Activated CD8-positive, alpha-beta memory T cell treated with anti-CD3 and anti-CD28 coated beads for 48 hours (primary cell): ENCODE data around the gene MYH7.
"Not testable (repeated sequence)": the region's sequence is repeated elsewhere in the genome, so short reads cannot be mapped to it uniquely, and the experiment has no call there.

Experiments used
- DNase-seq, 3 experiments: peaks; one replicate each; pipeline ENCODE4 v3.0.0-alpha.2; 2020; ENCODE audit warnings: low read depth in 2 of 3, low spot score in 2 of 3

Gene MYH7

DNA sequence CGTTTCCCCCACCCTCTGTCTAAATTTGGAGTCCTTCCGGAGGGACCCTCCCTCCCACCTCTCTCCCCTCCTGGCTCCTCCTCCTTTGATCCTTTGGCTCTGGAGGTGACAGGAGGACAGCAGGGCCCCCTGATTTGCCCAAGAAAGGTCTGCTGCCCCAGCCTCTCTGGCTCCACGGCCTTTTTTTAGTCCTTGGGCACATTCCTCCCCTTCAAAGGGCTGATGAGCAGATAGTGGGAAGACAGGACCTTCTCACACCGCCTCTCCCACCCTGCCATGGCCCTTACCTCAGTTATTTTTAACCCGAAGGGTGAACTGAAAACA is 27.2 kb downstream of the MYH7 start:
- no peak for DNase-seq

DNA sequence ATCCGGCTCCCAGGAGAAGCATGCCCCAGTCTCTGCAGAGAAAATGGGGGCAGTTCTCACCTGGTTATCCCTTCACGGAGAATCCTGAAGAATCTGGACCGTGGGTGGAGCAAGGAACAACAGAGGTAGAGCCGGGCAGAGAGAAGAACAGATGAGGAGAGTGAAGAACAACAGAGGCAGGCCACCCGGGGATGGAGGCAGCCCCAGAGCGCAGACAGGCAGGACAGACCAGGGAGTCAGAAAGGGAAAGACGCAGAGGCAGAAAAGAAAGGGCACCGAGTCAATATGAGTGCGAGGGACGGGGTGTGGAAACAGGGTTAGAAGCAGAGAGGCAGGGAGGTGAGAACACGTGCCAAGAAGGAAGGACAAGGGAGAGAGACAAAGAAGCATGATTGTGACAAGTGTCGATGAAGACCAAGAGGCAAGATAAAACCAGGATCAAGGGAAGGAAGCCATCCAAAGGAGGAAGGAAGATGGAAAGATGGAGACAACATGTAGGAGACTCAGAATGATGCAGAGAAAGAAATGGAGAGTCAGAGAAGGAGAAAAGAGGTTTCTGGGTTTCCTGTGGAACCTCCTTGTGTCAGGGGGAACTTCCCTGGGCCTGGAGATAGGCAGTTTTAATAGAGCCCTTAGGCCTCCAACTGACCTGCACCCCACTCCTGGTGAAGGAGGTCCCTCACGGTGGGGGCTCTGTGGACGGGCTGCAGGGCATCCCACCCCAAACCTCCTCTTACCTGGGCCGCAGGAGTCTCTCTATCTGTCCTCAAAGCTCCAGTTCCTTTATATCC is 27.7 kb downstream of the MYH7 start, which contains the start of gene MYH6:
MYH6 (minus strand) TSS at position 758 of the 791 bp plus-strand sequence. CDS start 1,050 bp downstream, outside the sequence.
- DNase-seq, result no peak

DNA sequence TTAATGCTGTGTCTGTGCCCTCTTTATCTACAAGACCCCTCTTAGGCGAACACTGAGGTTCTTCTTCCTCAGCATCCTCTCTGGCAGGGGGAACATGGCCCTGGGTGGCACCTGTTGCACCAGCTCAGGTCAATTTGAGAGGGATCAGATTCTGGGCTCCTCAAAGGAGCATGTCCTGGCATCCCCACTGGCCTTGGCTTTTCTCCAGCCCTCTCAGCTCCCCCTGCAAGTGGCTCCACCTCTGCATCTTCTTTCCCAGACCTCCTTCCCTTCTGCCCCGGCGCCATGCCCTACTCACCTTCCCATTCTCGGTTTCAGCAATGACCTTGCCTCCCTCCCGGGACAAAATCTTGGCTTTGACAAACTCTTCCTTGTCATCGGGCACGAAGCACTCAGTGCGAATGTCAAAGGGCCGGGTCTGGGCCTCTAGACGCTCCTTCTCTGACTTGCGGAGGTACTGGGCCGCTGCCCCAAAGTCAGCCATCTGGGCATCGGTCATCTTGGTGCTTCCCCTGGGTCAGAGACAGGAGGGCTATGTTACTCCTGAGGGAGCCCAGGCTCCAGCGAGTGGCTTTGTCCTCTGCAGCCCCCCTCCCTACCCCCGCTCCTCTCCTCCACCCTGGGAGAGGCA is 28.6 kb downstream of the MYH7 start:
- no peak for DNase-seq

DNA sequence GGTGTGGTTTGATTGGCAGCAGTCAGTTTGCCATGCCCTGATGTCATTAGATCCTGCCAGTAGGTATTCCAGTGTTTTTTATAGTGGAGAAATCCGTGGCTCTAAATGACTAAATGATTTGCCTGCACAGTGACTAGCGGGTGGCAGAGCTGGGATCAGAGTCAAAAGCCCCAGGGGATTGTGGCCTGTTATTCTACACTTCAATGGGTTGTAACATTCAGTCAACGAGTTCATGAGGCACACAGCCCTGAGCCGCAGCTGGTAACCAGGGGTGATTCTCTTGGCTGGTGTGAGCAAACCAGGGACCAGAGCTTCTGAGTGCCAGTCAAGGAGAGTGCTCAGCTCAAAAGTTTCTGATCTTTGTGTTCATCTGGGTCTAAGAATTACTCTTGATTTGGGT is 29.2 kb downstream of the MYH7 start:
- no peak for DNase-seq

DNA sequence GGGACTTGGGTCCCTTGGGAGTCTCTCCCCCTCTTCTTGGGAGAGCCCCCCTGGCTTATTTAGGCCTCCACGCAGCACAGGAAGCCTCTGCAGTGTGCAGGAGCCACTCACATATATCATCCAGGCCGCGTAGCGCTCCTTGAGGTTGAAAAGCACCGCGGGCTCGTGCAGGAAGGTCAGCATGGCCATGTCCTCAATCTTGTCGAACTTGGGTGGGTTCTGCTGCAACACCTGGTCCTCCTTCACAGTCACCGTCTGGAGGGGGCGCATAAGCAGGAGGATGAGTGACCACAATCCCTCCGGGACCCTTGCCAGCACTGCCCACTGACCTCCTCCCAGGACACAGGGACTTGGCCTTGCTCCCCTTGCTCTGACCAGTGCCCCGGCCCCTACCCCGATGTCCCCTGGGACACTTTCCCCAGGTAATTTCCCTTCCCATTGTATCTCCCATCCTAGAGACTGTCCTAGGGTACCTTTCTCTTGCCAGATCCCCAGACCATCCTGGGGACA is 29.9 kb downstream of the MYH7 start:
- DNase-seq, result no peak

DNA sequence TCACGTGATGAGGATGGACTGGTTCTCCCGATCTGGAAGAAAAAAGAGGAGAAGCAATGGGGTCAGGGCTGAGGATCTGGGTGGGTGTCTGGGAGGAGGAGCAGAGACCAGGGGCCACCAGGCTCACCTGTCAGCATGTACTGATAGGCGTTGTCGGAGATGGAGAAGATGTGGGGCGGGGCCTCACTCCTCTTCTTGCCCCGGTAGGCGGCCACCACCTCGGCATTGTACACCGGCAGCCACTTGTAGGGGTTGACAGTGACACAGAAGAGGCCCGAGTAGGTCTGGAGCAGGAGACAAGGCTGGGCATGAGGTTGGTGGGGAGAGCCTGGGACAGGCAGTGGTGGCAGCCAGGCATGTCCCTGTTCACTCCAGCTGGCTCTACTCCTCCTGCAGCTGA is 30.4 kb downstream of the MYH7 start:
- DNase-seq, result no peak

DNA sequence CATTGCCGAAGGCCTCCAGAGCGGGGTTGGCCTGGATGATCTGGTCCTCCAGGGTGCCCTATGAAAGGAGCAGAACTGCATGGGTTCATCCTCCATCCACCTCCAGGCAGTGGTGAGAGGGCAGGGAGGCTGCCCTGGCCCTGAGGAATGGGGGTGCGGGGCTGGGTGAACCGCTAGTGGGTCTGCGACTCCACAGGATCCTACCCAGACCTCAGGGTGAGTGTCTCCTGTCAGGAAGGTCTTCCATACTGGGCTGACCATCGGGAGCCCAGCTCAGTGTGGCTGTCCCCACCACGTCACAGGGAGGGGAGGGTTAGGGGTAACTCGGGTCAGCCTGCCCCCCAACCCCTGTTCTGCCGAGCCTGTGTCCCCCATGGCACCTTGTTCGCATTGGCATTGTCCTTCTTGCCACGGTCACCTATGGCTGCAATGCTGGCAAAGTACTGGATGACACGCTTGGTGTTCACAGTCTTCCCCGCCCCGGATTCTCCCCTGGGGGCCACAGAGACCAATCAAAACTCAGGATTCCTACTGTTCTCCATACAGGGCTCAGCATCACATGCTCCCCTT is 31.0 kb downstream of the MYH7 start:
- DNase-seq, result no peak

DNA sequence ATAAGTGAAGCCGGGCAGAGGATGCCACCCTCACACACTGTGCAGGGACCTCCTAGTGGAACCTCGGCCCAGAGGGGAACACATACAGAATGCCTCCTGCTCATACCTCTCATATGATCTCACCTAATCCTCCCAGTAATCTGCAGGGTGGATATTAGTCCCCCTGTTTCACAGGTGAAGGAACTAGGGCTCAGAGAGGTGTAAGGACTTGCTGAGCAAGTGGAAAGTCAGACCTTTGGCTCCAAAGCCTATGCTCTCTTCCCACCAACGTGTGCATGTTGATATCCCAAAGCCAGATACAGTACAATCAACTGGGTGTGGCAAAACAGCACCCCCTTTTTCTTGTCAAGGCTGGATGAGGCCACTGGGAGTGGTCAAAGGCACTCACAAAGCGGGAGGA is 31.6 kb downstream of the MYH7 start:
- DNase-seq, result no peak

DNA sequence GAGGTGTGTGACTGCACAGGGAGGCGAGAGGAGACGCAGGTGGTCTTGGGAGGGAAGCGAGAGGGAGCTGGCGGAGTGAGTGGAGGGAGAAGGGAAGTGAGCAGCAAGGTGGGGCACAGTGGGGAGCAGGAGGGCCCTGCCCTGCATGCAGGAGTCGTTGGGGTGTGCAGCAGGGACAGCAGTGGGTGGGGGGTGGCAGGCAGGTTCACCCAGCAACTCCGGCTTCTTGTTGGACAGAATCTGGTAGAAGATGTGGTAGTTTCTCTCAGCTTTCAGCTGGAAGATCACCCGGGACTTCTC is 32.4 kb downstream of the MYH7 start:
- DNase-seq, result no peak

DNA sequence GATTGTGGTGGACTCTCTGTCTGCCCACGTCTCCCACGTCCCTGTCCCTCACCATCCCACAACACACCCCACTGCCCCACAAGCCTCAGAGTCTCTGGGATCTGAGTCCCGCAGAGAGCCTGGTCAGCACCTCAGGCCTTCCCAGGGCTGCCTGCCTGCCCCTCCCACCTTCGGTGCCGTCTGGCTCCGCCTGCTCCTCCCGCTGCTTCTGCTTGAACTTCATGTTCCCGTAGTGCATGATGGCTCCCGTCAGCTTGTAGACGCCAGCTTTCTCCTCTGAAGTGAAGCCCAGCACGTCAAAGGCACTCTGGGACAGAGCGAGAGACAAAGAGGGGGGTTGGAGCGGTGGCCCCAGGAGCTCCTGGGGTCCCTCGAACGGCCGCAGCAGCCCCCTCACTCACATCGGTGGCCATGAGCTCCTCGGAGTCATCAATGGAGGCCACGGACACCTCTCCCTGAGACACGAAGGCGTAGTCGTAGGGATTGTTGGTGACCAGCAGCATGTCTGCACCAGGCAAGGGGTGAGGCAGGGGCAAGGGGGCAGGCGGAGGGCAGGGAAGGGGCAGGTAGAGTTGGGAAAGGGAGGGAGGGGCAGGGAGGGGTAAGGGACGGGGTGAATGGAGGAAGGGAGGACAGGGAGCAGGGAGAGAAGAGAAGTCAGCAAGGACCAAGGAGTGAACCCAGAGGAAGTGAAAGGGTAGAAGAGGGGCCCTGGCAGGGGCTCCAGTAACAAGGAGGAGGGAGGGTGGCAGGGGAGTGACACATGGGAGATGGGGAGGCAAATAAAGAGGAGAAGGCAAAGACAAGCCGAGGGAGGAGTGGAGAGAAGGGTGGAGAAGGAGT is 32.9 kb downstream of the MYH7 start:
- no peak for DNase-seq

DNA sequence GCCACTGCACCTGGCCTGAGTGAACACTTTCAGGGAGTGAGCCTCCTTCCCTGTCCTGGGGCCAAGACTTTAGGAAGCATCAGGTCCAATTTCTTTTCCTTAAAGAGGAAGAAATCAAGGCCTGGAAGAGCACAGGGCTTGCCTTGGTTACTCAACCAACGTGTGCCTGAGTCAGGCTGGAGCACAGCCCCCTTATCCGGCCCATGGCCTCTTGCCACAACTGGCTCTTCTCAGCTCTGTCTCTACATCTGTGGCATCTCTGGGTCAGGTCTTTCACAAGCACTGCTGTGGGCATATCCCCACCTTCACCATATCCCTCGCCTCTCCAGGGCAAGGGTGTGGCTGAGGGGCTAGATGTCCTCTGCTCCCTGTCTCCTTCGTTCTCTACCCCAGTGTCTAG is 34.2 kb downstream of the MYH7 start:
- no peak for DNase-seq

DNA sequence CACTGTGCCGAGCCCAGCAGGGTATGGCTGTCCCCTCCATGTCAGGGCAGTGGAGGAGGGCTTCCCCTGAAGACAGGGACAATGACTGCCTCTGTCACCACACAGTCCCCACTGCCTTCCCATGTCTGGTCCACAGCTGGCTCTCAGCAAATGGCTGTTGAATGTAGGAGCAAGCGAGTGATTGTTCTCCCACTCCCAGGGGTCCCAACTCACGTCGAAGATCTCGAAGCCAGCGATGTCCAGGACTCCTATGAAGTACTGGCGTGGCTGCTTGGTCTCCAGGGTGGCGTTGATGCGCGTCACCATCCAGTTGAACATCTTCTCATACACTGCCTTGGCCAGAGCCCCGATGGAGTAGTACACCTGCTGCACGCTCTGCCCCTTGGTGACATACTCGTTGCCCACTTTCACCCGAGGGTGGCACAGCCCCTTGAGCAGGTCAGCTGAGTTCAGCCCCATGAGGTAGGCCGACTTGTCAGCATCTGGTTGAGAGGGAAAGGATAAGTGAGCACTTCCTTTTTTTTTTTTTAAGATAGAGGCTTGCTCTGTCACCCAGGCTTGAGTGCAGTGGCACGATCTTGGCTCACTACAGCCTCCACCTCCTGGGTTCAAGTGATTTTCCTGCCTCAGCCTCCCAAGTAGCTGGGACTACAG is 34.8 kb downstream of the MYH7 start:
- DNase-seq, result not testable (repeated sequence)

DNA sequence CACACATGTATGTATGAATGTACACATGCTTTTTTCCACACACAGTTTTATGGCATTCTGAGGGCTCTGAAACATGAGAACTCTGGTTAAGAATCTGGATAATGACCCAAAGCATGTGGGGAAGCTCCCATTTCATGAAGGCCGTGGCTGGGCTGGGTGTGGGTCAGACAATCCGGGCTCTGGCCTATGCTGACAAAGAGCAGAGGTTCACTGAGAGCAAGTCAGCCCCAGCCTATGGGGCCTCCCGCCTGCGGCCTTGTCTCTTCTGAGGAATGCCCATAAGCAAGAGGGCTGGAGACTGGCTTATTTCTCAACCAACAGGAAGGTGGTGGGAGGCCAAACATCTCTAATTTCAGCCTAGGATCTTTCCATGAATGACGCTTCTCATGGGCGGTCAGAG is 35.9 kb downstream of the MYH7 start:
- DNase-seq, result no peak

DNA sequence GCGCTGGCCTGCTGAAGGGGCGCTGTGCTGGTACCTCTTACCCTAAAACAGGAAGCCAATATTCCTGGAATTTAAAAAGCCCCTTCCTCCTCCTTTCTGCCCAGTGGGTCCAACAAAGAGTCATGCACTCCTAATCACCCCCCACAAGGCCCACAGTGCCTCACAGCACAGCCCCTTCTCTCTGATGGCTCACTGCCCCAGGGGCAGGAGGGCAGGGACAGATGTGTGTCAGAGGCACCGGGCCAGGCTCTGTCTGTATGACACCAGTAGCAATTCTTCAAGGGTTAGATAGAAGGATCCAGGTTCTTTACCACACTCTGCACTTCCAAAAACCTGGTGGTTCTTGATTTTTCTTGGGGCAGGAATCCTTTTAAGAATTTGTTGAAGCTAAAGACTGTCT is 36.3 kb downstream of the MYH7 start:
- no peak for DNase-seq

DNA sequence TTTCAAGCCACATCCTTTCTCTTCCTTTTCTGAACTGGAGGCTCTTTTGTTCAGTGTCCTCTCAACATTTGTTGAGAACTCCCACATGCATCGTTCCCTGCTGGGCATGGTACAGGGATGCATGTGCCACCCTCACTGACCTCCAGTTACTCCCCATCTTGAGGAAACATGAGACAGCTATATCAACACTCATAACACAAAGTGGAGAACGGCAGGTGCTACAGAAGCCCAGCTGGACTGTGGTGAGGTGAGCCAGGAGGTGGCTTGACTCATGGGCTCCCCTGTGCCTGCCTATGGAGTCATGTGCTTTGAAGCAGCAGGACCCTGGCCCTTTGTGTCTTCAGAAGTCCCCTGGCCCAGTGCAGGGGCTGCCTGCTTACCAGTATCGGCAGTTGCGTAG is 37.1 kb downstream of the MYH7 start:
- DNase-seq, result no peak

DNA sequence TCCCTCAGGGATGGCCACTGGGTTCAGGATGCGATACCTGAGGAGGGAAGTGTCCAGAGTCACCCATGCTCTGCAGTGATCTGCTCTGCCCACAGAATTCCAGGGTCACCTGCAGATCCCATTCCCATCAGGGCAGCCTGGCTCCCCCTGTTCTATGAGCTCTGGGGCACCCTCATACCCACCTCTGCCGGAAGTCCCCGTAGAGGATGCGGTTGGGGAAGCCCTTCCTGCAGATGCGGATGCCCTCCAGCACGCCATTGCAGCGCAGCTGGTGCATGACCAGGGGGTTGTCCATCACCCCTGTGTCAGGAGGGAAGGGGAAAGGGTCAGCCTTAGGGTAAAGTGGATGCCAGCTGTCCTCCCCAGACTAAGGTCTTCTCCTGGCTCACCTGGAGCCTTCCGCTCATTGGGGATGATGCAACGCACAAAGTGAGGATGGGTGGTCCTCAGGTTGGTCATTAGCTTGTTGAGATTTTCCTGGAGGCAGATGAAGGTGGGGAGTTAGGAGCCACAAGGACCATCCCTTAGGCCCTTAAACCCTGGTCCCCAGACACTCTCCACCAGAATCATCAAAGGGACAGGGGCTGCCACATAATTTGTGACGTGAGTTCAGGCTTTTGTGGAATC is 38.6 kb downstream of the MYH7 start:
- DNase-seq, result no peak

DNA sequence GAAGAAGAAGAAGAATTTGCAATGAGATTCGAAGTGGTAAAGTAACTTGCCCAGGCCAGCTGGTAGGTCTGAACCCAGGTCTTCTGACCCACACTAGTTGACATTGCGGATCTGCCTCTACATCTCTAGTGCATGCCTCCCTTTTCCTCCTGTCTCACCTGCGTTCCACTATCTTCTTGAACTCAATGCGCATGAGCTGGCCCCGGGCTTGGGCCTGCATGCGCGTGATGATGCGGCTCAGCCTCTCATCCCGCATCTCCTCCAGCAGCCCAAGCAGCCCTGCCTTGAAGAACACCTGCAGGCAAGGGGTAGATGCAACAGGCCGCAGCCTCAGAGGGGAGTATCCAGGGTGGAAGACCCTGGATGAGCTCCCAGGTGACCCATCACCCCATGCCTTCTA is 39.3 kb downstream of the MYH7 start:
- no peak for DNase-seq

DNA sequence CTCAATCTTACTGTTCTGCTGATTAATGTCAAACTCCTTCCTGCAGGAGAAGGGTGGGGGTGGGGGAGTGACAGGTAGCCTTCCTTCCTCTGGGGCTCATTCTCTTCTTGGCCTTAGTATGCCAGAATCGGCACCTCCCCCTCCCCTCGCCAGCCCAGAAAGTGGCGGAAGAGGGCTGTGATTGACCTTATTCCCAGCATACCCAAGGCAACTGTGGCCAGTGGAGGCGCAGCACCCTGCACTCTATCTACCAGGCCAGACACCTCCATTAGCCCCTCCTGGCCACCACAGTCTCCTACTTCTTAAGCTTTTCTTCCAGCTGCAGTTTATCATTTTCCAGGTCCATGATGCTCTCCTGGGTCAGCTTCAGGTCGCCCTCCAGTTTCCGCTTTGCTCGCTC is 42.8 kb downstream of the MYH7 start:
- DNase-seq, result no peak

DNA sequence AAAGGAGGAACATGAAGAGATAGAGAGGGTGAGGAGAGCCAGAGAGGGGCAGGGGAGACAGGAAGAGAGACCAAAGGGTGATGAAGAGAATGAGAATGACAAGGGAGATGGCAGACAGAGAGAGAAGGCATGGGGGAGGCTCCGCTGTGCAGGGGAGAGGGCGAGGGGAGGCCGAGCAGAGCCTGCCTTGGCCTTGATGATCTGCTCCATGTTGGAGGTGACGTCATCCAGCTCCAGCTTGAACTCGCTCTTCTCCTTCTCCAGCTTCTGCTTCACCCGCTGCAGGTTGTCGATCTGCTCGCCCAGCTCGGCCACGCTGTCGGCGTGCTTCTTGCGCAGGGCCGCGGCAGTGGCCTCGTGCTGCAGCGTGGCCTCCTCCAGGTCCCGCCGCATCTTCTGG is 45.6 kb downstream of the MYH7 start:
- not testable (repeated sequence) for DNase-seq

DNA sequence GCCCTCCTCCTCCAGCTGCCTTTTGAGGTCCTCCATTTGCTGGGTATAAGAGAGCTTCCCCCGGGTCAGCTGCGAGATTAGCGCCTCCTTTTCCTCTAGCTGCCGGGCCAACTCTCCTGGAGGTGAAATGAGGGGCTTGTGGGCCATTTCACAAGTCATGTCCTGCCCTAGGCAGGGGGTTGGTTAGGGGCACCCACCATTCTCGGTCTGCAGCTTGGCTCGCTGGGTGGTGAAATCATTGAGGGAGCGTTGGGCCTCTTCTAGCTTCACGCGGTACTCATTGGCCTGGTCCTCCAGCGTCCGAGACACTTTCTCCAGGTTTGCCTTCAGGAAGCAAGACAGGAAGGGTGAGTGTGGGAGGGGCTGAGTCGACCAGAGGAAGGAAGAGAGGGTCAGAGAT is 46.1 kb downstream of the MYH7 start:
- no peak for DNase-seq

DNA sequence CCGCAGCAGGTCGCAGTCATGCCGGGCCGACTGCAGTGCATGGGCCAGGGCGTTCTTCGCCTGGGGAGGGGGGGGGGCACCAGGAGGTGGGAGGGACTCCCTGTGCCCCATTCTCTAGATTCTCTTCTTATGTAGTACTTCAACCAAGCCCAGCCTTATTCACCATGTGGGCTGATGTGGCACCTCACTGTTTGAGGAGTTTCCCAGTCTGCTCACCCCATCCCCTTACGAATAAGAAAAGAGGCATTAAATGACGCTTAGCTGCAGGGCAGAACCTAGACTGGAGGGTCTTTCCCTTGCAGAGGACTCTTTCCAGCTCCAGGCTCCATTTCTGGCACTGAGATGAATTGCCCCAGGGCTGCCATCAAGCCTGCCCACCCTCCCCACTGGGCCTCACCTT is 46.5 kb downstream of the MYH7 start:
- DNase-seq, result no peak
